G401 (cell line): ENCODE measurements around the gene RBM15. TPM values are rescaled to one million over a fixed set of nuclear protein-coding genes. Genes with fewer than 3 reads are reported as not detected.

Experiments
- DNase-seq: peaks from one replicate; pipeline ENCODE4 v3.0.0-alpha.2; 2015; ENCODE audit warnings: low spot score
- in situ Hi-C: cut with HindIII; loops from 2 replicates; pipeline ENCODE4 v1.10.0; 2016; ENCODE audit warnings: low sequenced_read_pairs, mixed read lengths
- total RNA-seq: library from RNA; depleted of rRNA; stranded (reverse); fragments of >200 nt; shearing (Covaris generic); gene quantifications from 2 replicates; pipeline ENCODE4 v1.2.3, GENCODE V29; 2014

Gene RBM15
- total RNA-seq, 1 experiment from 2014 or later: 36.3 TPM

GRCh38 chr1:110346690-110347089 is 7.5 kb downstream of the RBM15 start:
- no peak for DNase-seq
- in situ Hi-C loops: no loop called here

- in situ Hi-C loops: no loop called here
- peak; percentile 11 for DNase-seq
Observed at GRCh38 chr1:110347182-110347893, 8.2 kb downstream of the RBM15 start.

- DNase-seq: no peak
- in situ Hi-C loops: no loop called here
Observed at GRCh38 chr1:110348050-110348449, 8.9 kb downstream of the RBM15 start.

- in situ Hi-C loops: no loop called here
- DNase-seq: no peak
Observed at GRCh38 chr1:110348771-110349170, 9.6 kb downstream of the RBM15 start.

GRCh38 chr1:110350360-110350759 is 11.2 kb downstream of the RBM15 start:
- no peak for DNase-seq
- in situ Hi-C loops: no loop called here

- no peak for DNase-seq
- in situ Hi-C loops: no loop called here
Observed at GRCh38 chr1:110355321-110355720, 16.1 kb downstream of the RBM15 start.

- in situ Hi-C loops: no loop called here
- no peak for DNase-seq
Observed at GRCh38 chr1:110356379-110356778, 17.2 kb downstream of the RBM15 start.

- no peak for DNase-seq
- in situ Hi-C loops: no loop called here
Observed at GRCh38 chr1:110360431-110360830, 21.3 kb downstream of the RBM15 start.

- in situ Hi-C loops: no loop called here
- no peak for DNase-seq
Observed at GRCh38 chr1:110361856-110362255, 22.7 kb downstream of the RBM15 start.

GRCh38 chr1:110364221-110364620 is 25.0 kb downstream of the RBM15 start:
- in situ Hi-C loops: no loop called here
- no peak for DNase-seq

GRCh38 chr1:110370827-110371226 is 31.6 kb downstream of the RBM15 start:
- no peak for DNase-seq
- in situ Hi-C loops: no loop called here

GRCh38 chr1:110375490-110375889 is 36.3 kb downstream of the RBM15 start:
- in situ Hi-C loops: no loop called here
- no peak for DNase-seq

- in situ Hi-C loops: no loop called here
- DNase-seq: no peak
Observed at GRCh38 chr1:110380672-110381283, 41.6 kb downstream of the RBM15 start.

- in situ Hi-C loops: no loop called here
- no peak for DNase-seq
Observed at GRCh38 chr1:110383251-110383990, 44.2 kb downstream of the RBM15 start.

GRCh38 chr1:110384581-110385321 is 45.6 kb downstream of the RBM15 start:
- no peak for DNase-seq
- in situ Hi-C loops: no loop called here

- DNase-seq: no peak
- in situ Hi-C loops: no loop called here
Observed at GRCh38 chr1:110385369-110385768, 46.2 kb downstream of the RBM15 start.

- in situ Hi-C loops: no loop called here
- no peak for DNase-seq
Observed at GRCh38 chr1:110387048-110387754, 48.0 kb downstream of the RBM15 start.

GRCh38 chr1:110390096-110390495 is 50.9 kb downstream of the RBM15 start:
- in situ Hi-C loops: no loop called here
- DNase-seq: no peak

- DNase-seq: peak; percentile 90
- in situ Hi-C loops: no loop called here
Observed at GRCh38 chr1:110390692-110391245, 51.6 kb downstream of the RBM15 start, which contains the start of gene SLC16A4. SLC16A4 (minus strand) TSS chr1:110391026; CDS start chr1:110389323, 1,703 bp downstream.
